ENCODE measurements around the gene MKNK2.
"Not testable (repeated sequence)": the region's sequence is repeated elsewhere in the genome, so short reads cannot be mapped to it uniquely, and the experiment has no call there.

MKNK2 gene

GRCh38 chr19:2034729-2035589 lies 16.1 kb downstream of the MKNK2 start:
- no peak for TF ChIP-seq YY1 (IDR thresholded peaks at IDR 0.05; ENCODE audit: insufficient read depth, insufficient read length)
- no peak for TF ChIP-seq SUZ12 (IDR thresholded peaks at IDR 0.05; ENCODE audit: extremely low read depth, insufficient read depth, insufficient read length)
- DNase-seq (ENCODE audit: low read depth, low spot score), result peak; percentile 62
- Histone ChIP-seq H3K9ac (ENCODE audit: insufficient read length, low read depth) (peak overlapping the region; percentile 76), H3K4me1 (ENCODE audit: insufficient read depth, insufficient read length) (peaks cover 28% of the 10 kb centered on the region), H3K9me3 (ENCODE audit: insufficient read depth, low read length) (no peaks in the 10 kb centered on the region), H3K36me3 (ENCODE audit: insufficient read depth, insufficient read length, low read length) (peaks cover 27% of the 10 kb centered on the region), H3K27me3 (ENCODE audit: insufficient read depth, insufficient read length) (no peaks in the 10 kb centered on the region), H3K4me3 (ENCODE audit: insufficient read length, low read depth) (peak overlapping the region; percentile 41)

- Histone ChIP-seq H3K4me1 (ENCODE audit: insufficient read depth, insufficient read length) (peaks cover 25% of the 10 kb centered on the region), H3K4me3 (ENCODE audit: insufficient read length, low read depth) (peak overlapping the region; percentile 41), H3K36me3 (ENCODE audit: insufficient read depth, insufficient read length, low read length) (peaks cover 19% of the 10 kb centered on the region), H3K9ac (ENCODE audit: insufficient read length, low read depth) (peak overlapping the region; percentile 76)
- H3K27me3 ChIP-seq (ENCODE audit: insufficient read depth, insufficient read length); H3K9me3 ChIP-seq (ENCODE audit: insufficient read depth, low read length); DNase-seq (ENCODE audit: low read depth, low spot score): not testable (repeated sequence)
Observed at GRCh38 chr19:2034253-2034652, 16.8 kb downstream of the MKNK2 start.

DNA sequence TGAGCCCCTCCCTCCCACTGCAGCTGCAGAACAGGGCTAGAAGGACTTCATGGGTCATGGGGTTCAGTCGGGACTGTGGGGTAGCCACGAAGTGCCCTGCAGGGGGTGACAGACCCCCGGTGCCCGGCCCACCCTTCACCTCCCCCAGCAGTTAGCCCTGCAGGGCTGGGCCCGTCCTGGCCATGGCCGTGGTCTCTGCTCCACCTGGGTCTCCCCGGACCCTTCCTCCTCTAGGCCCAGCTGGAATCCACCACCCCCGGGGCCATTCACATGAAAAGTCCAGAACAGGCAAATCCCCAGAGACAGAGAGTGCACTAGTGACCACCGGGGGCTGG lies 17.3 kb downstream of the MKNK2 start:
- no peak overlapping the region for H3K9ac ChIP-seq (ENCODE audit: insufficient read length, low read depth)
- peaks cover 3% of the 10 kb centered on the region; the same call in 1 of the 2 replicates for H3K9me3 ChIP-seq (ENCODE audit: insufficient read depth, low read length)
- peaks cover 22% of the 10 kb centered on the region for H3K4me1 ChIP-seq (ENCODE audit: insufficient read depth, insufficient read length)
- peaks cover 15% of the 10 kb centered on the region for H3K36me3 ChIP-seq (ENCODE audit: insufficient read depth, insufficient read length, low read length)
- DNase-seq (ENCODE audit: low read depth, low spot score), result no peak
- TF ChIP-seq ZNF274 (IDR thresholded peaks at IDR 0.05; ENCODE audit: low read depth, low read length) (no peak), YY1 (IDR thresholded peaks at IDR 0.05; ENCODE audit: insufficient read depth, insufficient read length) (no peak), SUZ12 (IDR thresholded peaks at IDR 0.05; ENCODE audit: extremely low read depth, insufficient read depth, insufficient read length) (no peak)
- H3K4me3 ChIP-seq (ENCODE audit: insufficient read length, low read depth), result no peak overlapping the region
- no peaks in the 10 kb centered on the region for H3K27me3 ChIP-seq (ENCODE audit: insufficient read depth, insufficient read length)

DNA sequence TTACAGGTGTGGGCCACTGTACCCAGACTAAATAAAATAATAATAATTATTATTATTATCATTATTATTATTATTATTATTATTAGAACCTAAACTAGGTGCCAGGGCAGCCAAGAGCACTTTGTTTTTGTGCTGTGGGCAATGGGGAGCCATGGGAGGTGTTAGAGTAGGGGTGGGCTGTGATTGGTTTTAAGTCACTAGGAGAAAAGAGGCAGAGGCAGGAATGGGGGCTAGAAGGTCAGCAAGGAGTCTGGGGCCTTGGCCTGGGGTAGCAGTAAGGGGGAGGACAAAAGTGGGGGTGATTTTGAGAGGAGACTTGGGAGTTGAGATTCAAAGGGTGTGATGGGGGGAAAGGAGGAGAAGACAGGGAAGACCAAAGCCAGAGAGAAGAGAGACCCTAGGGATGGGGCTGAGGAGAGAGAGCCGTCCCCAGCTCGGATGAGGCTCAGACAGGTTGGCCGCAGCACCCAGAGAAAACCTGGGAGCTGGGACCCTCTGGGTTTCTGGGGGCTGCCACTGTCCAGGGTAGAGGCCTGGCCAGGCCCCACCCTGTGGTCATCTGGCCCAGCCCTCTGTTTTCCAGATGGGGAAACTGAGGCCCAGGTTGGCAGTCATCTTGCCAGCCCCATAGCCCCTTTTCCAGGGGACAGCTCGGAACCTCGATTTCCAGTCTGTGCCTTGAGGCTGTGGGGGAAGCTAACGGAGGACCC lies 17.8 kb downstream of the MKNK2 start:
- Histone ChIP-seq H3K36me3 (ENCODE audit: insufficient read depth, insufficient read length, low read length) (peaks cover 10% of the 10 kb centered on the region), H3K9me3 (ENCODE audit: insufficient read depth, low read length) (peaks cover 3% of the 10 kb centered on the region; the same call in 1 of the 2 replicates), H3K4me1 (ENCODE audit: insufficient read depth, insufficient read length) (peaks cover 19% of the 10 kb centered on the region), H3K9ac (ENCODE audit: insufficient read length, low read depth) (no peak overlapping the region), H3K27me3 (ENCODE audit: insufficient read depth, insufficient read length) (no peaks in the 10 kb centered on the region), H3K4me3 (ENCODE audit: insufficient read length, low read depth) (no peak overlapping the region)
- no peak for DNase-seq (ENCODE audit: low read depth, low spot score)
- no peak for TF ChIP-seq SUZ12 (IDR thresholded peaks at IDR 0.05; ENCODE audit: extremely low read depth, insufficient read depth, insufficient read length)
- no peak for TF ChIP-seq ZNF274 (IDR thresholded peaks at IDR 0.05; ENCODE audit: low read depth, low read length)
- no peak for TF ChIP-seq YY1 (IDR thresholded peaks at IDR 0.05; ENCODE audit: insufficient read depth, insufficient read length)

- no peaks in the 10 kb centered on the region for H3K27me3 ChIP-seq (ENCODE audit: insufficient read depth, insufficient read length)
- H3K9me3 ChIP-seq (ENCODE audit: insufficient read depth, low read length), result peaks cover 3% of the 10 kb centered on the region; the same call in 1 of the 2 replicates
- DNase-seq (ENCODE audit: low read depth, low spot score), result no peak
- TF ChIP-seq SUZ12 (IDR thresholded peaks at IDR 0.05; ENCODE audit: extremely low read depth, insufficient read depth, insufficient read length) (no peak), YY1 (IDR thresholded peaks at IDR 0.05; ENCODE audit: insufficient read depth, insufficient read length) (no peak), ZNF274 (IDR thresholded peaks at IDR 0.05; ENCODE audit: low read depth, low read length) (no peak)
- peaks cover 2% of the 10 kb centered on the region for H3K36me3 ChIP-seq (ENCODE audit: insufficient read depth, insufficient read length, low read length)
- H3K9ac ChIP-seq (ENCODE audit: insufficient read length, low read depth), result peak overlapping the region; percentile 51
- H3K4me1 ChIP-seq (ENCODE audit: insufficient read depth, insufficient read length), result peaks cover 21% of the 10 kb centered on the region
- H3K4me3 ChIP-seq (ENCODE audit: insufficient read length, low read depth), result no peak overlapping the region
Observed at GRCh38 chr19:2032296-2032941, 18.6 kb downstream of the MKNK2 start.

GRCh38 chr19:2027361-2027760 lies 23.7 kb downstream of the MKNK2 start:
- peaks cover 6% of the 10 kb centered on the region for H3K4me1 ChIP-seq (ENCODE audit: insufficient read depth, insufficient read length)
- no peak overlapping the region for H3K4me3 ChIP-seq (ENCODE audit: insufficient read length, low read depth)
- no peaks in the 10 kb centered on the region for H3K36me3 ChIP-seq (ENCODE audit: insufficient read depth, insufficient read length, low read length)
- no peaks in the 10 kb centered on the region for H3K27me3 ChIP-seq (ENCODE audit: insufficient read depth, insufficient read length)
- TF ChIP-seq ZNF274 (IDR thresholded peaks at IDR 0.05; ENCODE audit: low read depth, low read length) (no peak), SUZ12 (IDR thresholded peaks at IDR 0.05; ENCODE audit: extremely low read depth, insufficient read depth, insufficient read length) (no peak), YY1 (IDR thresholded peaks at IDR 0.05; ENCODE audit: insufficient read depth, insufficient read length) (no peak)
- DNase-seq (ENCODE audit: low read depth, low spot score), result no peak
- H3K9me3 ChIP-seq (ENCODE audit: insufficient read depth, low read length), result peaks cover 9% of the 10 kb centered on the region; the same call in 1 of the 2 replicates
- no peak overlapping the region for H3K9ac ChIP-seq (ENCODE audit: insufficient read length, low read depth)

DNA sequence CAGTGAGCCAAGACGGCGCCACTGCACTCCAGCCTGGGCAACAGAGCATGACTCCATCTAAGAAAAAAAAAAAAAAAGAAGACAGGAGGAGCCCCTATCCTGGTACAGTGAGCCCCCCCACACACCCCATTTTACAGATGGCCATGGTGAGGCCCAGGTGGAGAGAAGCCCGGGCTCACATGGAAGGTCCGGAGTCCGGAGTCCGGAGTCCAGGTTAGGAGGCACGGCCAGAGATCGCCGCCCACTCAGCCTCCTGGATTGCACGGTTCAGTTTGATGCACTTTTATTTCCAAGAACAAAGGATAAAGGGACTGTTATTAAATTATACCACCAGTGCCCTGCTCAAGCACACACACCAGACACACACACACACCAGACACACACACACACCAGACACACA lies 24.3 kb downstream of the MKNK2 start:
- Histone ChIP-seq H3K27me3 (ENCODE audit: insufficient read depth, insufficient read length) (no peaks in the 10 kb centered on the region), H3K4me1 (ENCODE audit: insufficient read depth, insufficient read length) (peaks cover 3% of the 10 kb centered on the region), H3K9me3 (ENCODE audit: insufficient read depth, low read length) (peaks cover 9% of the 10 kb centered on the region; the same call in 1 of the 2 replicates), H3K36me3 (ENCODE audit: insufficient read depth, insufficient read length, low read length) (no peaks in the 10 kb centered on the region), H3K9ac (ENCODE audit: insufficient read length, low read depth) (no peak overlapping the region), H3K4me3 (ENCODE audit: insufficient read length, low read depth) (no peak overlapping the region)
- no peak for DNase-seq (ENCODE audit: low read depth, low spot score)
- TF ChIP-seq ZNF274 (IDR thresholded peaks at IDR 0.05; ENCODE audit: low read depth, low read length) (no peak), YY1 (IDR thresholded peaks at IDR 0.05; ENCODE audit: insufficient read depth, insufficient read length) (no peak), SUZ12 (IDR thresholded peaks at IDR 0.05; ENCODE audit: extremely low read depth, insufficient read depth, insufficient read length) (no peak)

Data from NT2/D1 (cell line).